Vagina (tissue), 2 donors: Measurements from ENCODE around the gene ERCC6L. TPM values are rescaled to one million over a fixed set of nuclear protein-coding genes. Genes with fewer than 3 reads are reported as not detected.
"Not testable (repeated sequence)": the region's sequence is repeated elsewhere in the genome, so short reads cannot be mapped to it uniquely, and the experiment has no call there.

Source experiments
- DNase-seq, 2 donors: peaks; one replicate each; pipeline ENCODE4 v3.0.0-alpha.2; 2017; ENCODE audit errors: extremely low spot score in 2 of 2
- H3K27ac ChIP-seq: fragments of 200-600 bp; sonication (generic); one replicate; pipeline ENCODE4 v1.5.1; 2019
- H3K27me3 ChIP-seq: fragments of 200-600 bp; sonication (generic); one replicate; pipeline ENCODE4 v1.5.1; 2019
- H3K36me3 ChIP-seq, 2 donors: fragments of 200-600 bp; sonication (generic); one replicate each; pipeline ENCODE4 v1.5.1; 2017 to 2019
- H3K4me1 ChIP-seq: fragments of 200-600 bp; sonication (generic); one replicate; pipeline ENCODE4 v1.5.1; 2019
- H3K4me3 ChIP-seq, 2 donors: fragments of 200-600 bp; sonication (generic); 1 replicate in 1 of 2; 2 replicates in 1 of 2; pipeline ENCODE4 v1.5.1; 2016 to 2019
- H3K9me3 ChIP-seq: fragments of 200-600 bp; sonication (generic); one replicate; pipeline ENCODE4 v1.5.1; 2019
- CTCF ChIP-seq, 3 experiments: fragments of 450-650 bp in 2 of 3; fragments of 200-600 bp in 1 of 3; sonication (generic) in 1 of 3; IDR thresholded peaks; one replicate each; pipeline ENCODE4 v1.5.1; 2017 to 2019; ENCODE audit warnings: antibody characterized with exemption in 3 of 3, mild to moderate bottlenecking in 2 of 3, moderate library complexity in 2 of 3
- POLR2A ChIP-seq, 2 donors: fragments of 450-650 bp; IDR thresholded peaks; one replicate each; pipeline ENCODE4 v1.6.1; 2017; ENCODE audit warnings: antibody characterized with exemption in 2 of 2, mild to moderate bottlenecking in 2 of 2, moderate library complexity in 2 of 2
- POLR2AphosphoS5 ChIP-seq, 2 donors: sonication (generic); formaldehyde crosslinking; IDR thresholded peaks; one replicate each; pipeline ENCODE4 v1.9.0; 2017; ENCODE audit warnings: antibody characterized with exemption in 2 of 2, mild to moderate bottlenecking in 2 of 2, low read depth in 1 of 2; ENCODE audit not compliant: insufficient read depth in 1 of 2
- intact Hi-C: fragments of 100-400 bp; cut with DNase I; formaldehyde crosslinking; loops from one replicate; pipeline ENCODE4 v1.15.1; 2023
- total RNA-seq: library from RNA; depleted of rRNA; stranded (reverse); fragments of >200 nt; gene quantifications from one replicate; pipeline ENCODE4 v1.2.3, GENCODE V29; 2016

ERCC6L gene
- total RNA-seq, 1 donor from 2014 or later, result 0.74 TPM

DNA sequence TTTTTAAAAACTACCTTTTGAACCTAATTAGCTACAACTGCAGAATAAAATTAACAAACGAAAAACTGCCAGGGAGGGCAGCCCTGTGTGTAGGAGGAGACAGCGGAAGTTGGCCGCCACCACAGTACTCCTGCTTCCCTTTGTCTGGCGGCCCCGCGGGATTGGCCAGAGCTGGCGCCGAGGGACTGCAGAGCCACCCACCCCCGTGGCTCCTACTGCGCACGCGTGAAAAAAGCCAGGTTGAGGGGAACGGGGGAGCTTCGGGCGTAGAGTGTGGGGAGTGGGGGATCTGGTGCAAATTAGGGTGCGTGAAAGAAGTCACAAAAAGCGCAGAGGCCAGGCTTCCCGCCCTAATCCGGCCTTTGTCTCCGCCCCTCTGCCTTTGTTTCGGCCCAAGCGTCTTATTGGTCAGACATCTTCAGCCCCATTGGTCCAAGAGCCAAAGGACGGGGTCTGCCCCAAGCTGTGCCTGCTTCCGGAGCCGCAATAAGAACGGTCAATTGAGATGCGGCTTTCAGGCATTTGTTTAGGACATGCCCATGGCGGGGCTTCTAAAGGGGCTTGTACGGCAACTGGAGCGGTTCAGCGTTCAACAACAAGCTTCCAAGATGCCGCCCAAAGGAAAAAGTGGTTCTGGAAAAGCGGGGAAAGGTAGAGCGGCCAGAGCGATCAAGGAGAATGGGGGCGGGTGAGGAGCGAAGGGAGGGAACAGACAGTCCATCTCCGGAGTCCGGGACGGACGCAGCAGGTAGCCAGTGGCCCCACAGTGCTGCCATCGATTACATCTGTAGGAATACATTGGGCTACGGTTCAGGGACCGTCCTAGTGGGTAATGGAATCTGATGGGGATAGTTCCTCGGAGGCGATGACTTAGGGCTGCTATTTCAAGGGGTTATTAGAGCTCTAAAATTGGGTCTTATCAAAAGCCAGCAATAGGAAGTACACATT, 57.4 kb downstream of the ERCC6L start, which contains the start of gene PIN4:
Gene PIN4, plus strand, starts transcription at position 580 of the 948 bp plus-strand sequence. Its CDS starts 29 bp downstream, at position 609.
- intact Hi-C loops, result no loop called here

GRCh38 chrX:72180539-72180938, 58.3 kb downstream of the ERCC6L start:
- intact Hi-C loops, result no loop called here
- no peaks in the 10 kb centered on the region for H3K27me3 ChIP-seq
- TF ChIP-seq POLR2AphosphoS5 (IDR thresholded peaks at IDR 0.05; ENCODE audit: insufficient read depth in 1 of 2, low read depth in 1 of 2), result no peak
- TF ChIP-seq POLR2A (IDR thresholded peaks at IDR 0.05), result no peak
- no peak for TF ChIP-seq CTCF (IDR thresholded peaks at IDR 0.05)
- H3K27ac ChIP-seq, result peak overlapping the region; percentile 42
- peaks cover 21% of the 10 kb centered on the region for H3K4me1 ChIP-seq
- H3K4me3 ChIP-seq, result peak overlapping the region; percentile 59 to 64
- H3K9me3 ChIP-seq, result no peaks in the 10 kb centered on the region
- DNase-seq, result no peak
- H3K36me3 ChIP-seq, result no peaks in the 10 kb centered on the region

More for the DNA sequence above, 57.4 kb downstream of the ERCC6L start, which contains the start of gene PIN4:
- Histone ChIP-seq H3K27ac (peak within 1 kb of the TSS; percentile 42), H3K4me3 (peak within 1 kb of the TSS; percentile 59 to 64), H3K27me3 (no peaks in the 10 kb centered on the region), H3K9me3 (no peaks in the 10 kb centered on the region), H3K4me1 (peaks cover 21% of the 10 kb centered on the region), H3K36me3 (no peaks in the 10 kb centered on the region)
- TF ChIP-seq POLR2A (IDR thresholded peaks at IDR 0.05) (no peak), CTCF (IDR thresholded peaks at IDR 0.05) (no peak), POLR2AphosphoS5 (IDR thresholded peaks at IDR 0.05; ENCODE audit: insufficient read depth in 1 of 2, low read depth in 1 of 2) (peak; percentile 75 to 80)
- peak in 1 of 2 donors; percentile 94 for DNase-seq

GRCh38 chrX:72176981-72177380, 61.8 kb downstream of the ERCC6L start:
- DNase-seq, result no peak
- Histone ChIP-seq H3K27me3 (no peaks in the 10 kb centered on the region), H3K27ac (no peak overlapping the region), H3K4me3 (no peak overlapping the region), H3K36me3 (no peaks in the 10 kb centered on the region), H3K4me1 (no peaks in the 10 kb centered on the region), H3K9me3 (no peaks in the 10 kb centered on the region)
- TF ChIP-seq POLR2A (IDR thresholded peaks at IDR 0.05) (no peak), CTCF (IDR thresholded peaks at IDR 0.05) (no peak), POLR2AphosphoS5 (IDR thresholded peaks at IDR 0.05; ENCODE audit: insufficient read depth in 1 of 2, low read depth in 1 of 2) (no peak)
- intact Hi-C loops, result no loop called here

DNA sequence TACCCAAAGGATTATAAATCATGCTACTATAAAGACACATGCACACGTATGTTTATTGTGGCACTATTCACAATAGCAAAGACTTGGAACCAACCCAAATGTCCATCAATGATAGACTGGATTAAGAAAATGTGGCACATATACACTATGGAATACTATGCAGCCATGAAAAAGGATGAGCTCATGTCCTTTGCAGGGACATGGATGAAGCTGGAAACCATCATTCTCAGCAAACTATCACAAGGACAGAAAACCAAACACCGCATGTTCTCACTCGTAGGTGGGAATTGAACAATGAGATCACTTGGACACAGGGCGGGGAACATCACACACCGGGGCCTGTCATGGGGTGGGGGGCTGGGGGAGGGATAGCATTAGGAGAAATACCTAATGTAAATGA, 62.5 kb downstream of the ERCC6L start:
- DNase-seq, H3K9me3 ChIP-seq, H3K4me1 ChIP-seq, intact Hi-C loops, H3K36me3 ChIP-seq, H3K27ac ChIP-seq, H3K4me3 ChIP-seq, H3K27me3 ChIP-seq: not testable (repeated sequence)

DNA sequence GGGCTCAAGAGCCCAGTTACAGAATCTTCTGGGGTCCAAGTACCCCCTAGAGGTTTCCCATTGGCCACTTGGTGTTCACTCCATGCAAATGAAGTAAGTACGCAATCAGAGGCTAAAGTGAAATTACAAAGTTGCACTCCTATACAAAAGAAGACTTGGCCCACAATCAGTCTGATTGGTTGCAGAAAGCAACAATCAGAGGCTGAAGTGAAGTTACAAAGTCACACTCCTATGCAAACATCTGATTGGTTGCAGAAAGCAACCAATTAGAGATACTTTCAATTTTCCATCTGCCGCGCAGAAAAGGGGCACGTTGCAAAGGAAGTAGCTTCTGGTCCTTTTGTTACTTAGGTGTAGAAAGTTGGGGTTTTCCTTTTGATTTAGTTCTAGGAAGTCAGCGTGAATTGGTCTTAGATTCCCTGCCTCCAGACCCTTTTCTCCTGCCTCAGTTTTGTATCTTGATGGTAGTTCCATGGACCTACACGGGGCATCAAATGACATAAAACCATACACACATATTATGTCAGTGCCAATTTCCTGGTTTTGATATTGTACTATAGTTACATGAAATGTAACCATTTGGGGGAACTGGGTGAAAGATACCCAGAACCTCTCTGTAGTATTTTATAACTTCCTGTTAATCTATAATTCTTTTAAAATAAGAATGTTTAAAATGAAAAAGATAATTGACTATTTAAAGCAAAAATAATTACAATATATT, 69.7 kb downstream of the ERCC6L start:
- H3K27me3 ChIP-seq, result no peaks in the 10 kb centered on the region
- DNase-seq, result no peak
- no peak overlapping the region for H3K27ac ChIP-seq
- intact Hi-C loops, result no loop called here
- H3K36me3 ChIP-seq, result no peaks in the 10 kb centered on the region
- H3K4me3 ChIP-seq, result no peak overlapping the region
- no peaks in the 10 kb centered on the region for H3K9me3 ChIP-seq
- H3K4me1 ChIP-seq, result no peaks in the 10 kb centered on the region
- no peak for TF ChIP-seq POLR2AphosphoS5 (IDR thresholded peaks at IDR 0.05; ENCODE audit: insufficient read depth in 1 of 2, low read depth in 1 of 2)
- TF ChIP-seq CTCF (IDR thresholded peaks at IDR 0.05), result no peak
- TF ChIP-seq POLR2A (IDR thresholded peaks at IDR 0.05), result no peak
